Gastroesophageal sphincter (tissue), 4 donors: ENCODE data around the gene LHX5. TPM values are rescaled to one million over a fixed set of nuclear protein-coding genes. Genes with fewer than 3 reads are reported as not detected.

ENCODE experiments used
- ATAC-seq: fragments of 150-250 bp; one replicate; pipeline ENCODE4 v1.9.1; 2016; ENCODE audit warnings: mild to moderate bottlenecking, moderate library complexity
- H3K27ac ChIP-seq, 4 donors: fragments of 200-600 bp; sonication (generic) in 3 of 4; 1 replicate in 3 of 4; 2 replicates in 1 of 4; pipeline ENCODE4 v1.5.1; 2016 to 2019
- H3K27me3 ChIP-seq: fragments of 200-600 bp; sonication (generic); one replicate; pipeline ENCODE4 v1.5.1; 2019
- H3K36me3 ChIP-seq, 2 donors: fragments of 200-600 bp; sonication (generic); one replicate each; pipeline ENCODE4 v1.5.1; 2019; ENCODE audit warnings: control low read depth in 1 of 2
- H3K4me1 ChIP-seq, 3 donors: fragments of 200-600 bp; sonication (generic); 1 replicate in 2 of 3; 2 replicates in 1 of 3; pipeline ENCODE4 v1.5.1; 2016 to 2019; ENCODE audit warnings: control low read depth in 2 of 3
- H3K4me3 ChIP-seq, 2 donors: fragments of 200-600 bp; sonication (generic); one replicate each; pipeline ENCODE4 v1.5.1; 2019; ENCODE audit warnings: mild to moderate bottlenecking in 1 of 2, moderate library complexity in 1 of 2
- H3K9me3 ChIP-seq, 3 donors: fragments of 200-600 bp; sonication (generic); one replicate each; pipeline ENCODE4 v1.5.1; 2017 to 2019; ENCODE audit warnings: control low read depth in 2 of 3
- EP300 ChIP-seq: sonication (generic); formaldehyde crosslinking; IDR thresholded peaks from one replicate; pipeline ENCODE4 v1.6.1; 2017; ENCODE audit warnings: antibody characterized with exemption, mild to moderate bottlenecking
- POLR2A ChIP-seq, 2 donors: fragments of 450-650 bp; IDR thresholded peaks; one replicate each; pipeline ENCODE4 v1.6.1; 2017; ENCODE audit warnings: antibody characterized with exemption in 2 of 2, mild to moderate bottlenecking in 2 of 2, moderate library complexity in 1 of 2
- POLR2AphosphoS5 ChIP-seq: sonication (generic); formaldehyde crosslinking; IDR thresholded peaks from one replicate; pipeline ENCODE4 v1.6.1; 2017; ENCODE audit warnings: antibody characterized with exemption
- WGBS, 2 donors: methylation state at CpG; one replicate each; pipeline ENCODE4 v1.1.5; 2018; ENCODE audit warnings: low coverage in 1 of 2; 5-methylcytosine and 5-hydroxymethylcytosine counted together
- total RNA-seq, 4 donors: library from RNA; depleted of rRNA; stranded (reverse); fragments of >200 nt; gene quantifications; one replicate each; pipeline ENCODE4 v1.1.0, GENCODE V29; 2016
- TF ChIP-seq, protein P1 (sequence below), 4 experiments: fragments of 200-600 bp in 2 of 4; fragments of 450-650 bp in 2 of 4; sonication (generic) in 1 of 4; IDR thresholded peaks; one replicate each; pipeline ENCODE4 v1.5.1; 2017 to 2019; ENCODE audit warnings: antibody characterized with exemption in 4 of 4, mild to moderate bottlenecking in 2 of 4, moderate library complexity in 2 of 4

Gene LHX5
- total RNA-seq, 4 donors from 2014 or later = not detected

DNA sequence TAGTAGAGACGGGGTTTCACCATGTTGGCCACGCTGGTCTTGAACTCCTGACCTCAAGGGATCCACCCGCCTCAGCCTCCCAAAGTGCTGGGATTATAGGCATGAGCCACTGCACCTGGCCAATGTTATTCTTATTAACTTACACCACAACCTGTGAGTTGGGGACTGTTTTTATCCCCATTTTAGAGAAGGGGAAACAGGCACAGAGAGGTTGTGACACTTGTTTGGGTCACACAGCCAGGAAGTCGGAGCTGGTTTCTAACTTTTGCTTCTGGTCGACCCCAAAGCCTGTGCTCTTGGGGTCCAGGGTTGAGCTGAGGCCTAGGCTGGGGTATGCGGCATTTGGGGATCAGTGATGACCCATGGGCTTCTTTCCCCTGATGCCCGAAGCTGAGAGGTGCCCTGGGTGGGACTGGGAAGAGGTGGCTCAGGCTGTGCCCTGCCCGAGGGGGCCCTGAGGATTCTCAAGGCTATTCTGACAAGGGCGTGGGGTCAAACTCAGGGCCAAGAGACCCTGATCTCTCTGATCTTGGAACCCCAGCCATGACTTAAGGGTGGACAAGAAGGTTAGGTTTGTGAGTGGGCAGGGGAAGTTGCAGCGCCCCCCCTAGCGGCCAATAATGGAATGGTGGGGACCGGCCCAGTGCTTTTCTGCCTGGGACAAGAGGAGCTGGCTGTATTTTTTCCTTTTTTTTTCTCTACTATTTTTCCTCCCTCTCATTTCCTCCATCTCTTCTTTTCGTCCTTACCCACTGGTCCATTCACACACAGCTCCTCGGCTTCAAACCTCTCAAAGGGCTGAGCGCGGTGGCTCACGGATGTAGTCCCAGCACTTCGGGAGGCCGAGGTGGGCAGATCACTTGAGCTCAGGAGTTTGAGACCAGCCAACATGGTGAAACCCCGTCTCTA, 46.5 kb downstream of the LHX5 start:
- TF ChIP-seq, protein P1, sequence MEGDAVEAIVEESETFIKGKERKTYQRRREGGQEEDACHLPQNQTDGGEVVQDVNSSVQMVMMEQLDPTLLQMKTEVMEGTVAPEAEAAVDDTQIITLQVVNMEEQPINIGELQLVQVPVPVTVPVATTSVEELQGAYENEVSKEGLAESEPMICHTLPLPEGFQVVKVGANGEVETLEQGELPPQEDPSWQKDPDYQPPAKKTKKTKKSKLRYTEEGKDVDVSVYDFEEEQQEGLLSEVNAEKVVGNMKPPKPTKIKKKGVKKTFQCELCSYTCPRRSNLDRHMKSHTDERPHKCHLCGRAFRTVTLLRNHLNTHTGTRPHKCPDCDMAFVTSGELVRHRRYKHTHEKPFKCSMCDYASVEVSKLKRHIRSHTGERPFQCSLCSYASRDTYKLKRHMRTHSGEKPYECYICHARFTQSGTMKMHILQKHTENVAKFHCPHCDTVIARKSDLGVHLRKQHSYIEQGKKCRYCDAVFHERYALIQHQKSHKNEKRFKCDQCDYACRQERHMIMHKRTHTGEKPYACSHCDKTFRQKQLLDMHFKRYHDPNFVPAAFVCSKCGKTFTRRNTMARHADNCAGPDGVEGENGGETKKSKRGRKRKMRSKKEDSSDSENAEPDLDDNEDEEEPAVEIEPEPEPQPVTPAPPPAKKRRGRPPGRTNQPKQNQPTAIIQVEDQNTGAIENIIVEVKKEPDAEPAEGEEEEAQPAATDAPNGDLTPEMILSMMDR (IDR thresholded peaks at IDR 0.05) = peak in 3 of 4 experiments; percentile 49 to 75 (median 67)
- no peak for TF ChIP-seq EP300
- no peak for ATAC-seq
- Histone ChIP-seq H3K36me3 (no peaks in the 10 kb centered on the region), H3K4me1 (peaks cover 0 to 16% (median 0%) of the 10 kb centered on the region in 3 donors), H3K27ac (no peak overlapping the region), H3K4me3 (no peak overlapping the region), H3K9me3 (peaks cover 0 to 4% (median 0%) of the 10 kb centered on the region in 3 donors), H3K27me3 (peaks cover 10% of the 10 kb centered on the region)
- WGBS, 2 donors = 11 to 49% methylated on average over 3 to 6 of the region's 20 CpGs

DNA sequence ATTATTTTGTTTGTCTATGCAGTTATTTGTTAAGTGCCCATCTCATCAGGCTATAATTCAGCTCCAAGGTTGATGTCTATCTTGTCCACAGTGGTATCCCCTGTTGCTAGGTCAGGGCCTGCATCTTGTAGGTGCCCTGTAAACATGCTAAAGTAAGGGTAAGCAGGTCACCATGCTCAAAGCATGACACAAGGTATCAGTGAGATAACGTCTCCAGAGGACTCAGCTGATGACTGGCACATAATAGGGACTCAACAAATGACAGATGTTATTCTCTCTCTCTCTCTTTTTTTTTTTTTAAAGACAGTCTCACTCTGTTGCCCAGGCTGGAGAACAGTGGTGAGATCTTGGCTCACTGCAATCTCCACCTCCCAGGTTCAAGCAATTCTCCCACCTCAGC, 47.2 kb downstream of the LHX5 start:
- no peak for ATAC-seq
- Histone ChIP-seq H3K36me3 (no peaks in the 10 kb centered on the region), H3K4me3 (no peak overlapping the region), H3K4me1 (peaks cover 0 to 16% (median 0%) of the 10 kb centered on the region in 3 donors), H3K27me3 (peaks cover 10% of the 10 kb centered on the region), H3K27ac (no peak overlapping the region), H3K9me3 (no peaks in the 10 kb centered on the region)
- 100% methylated on average over 1 of the region's 1 CpG; no CpG with 5 or more reads in 1 of the 2 donors for WGBS, 2 donors
- no peak for TF ChIP-seq POLR2A (IDR thresholded peaks at IDR 0.05)
- TF ChIP-seq POLR2AphosphoS5 = no peak
- TF ChIP-seq, protein P1 (IDR thresholded peaks at IDR 0.05) = no peak
- no peak for TF ChIP-seq EP300

DNA sequence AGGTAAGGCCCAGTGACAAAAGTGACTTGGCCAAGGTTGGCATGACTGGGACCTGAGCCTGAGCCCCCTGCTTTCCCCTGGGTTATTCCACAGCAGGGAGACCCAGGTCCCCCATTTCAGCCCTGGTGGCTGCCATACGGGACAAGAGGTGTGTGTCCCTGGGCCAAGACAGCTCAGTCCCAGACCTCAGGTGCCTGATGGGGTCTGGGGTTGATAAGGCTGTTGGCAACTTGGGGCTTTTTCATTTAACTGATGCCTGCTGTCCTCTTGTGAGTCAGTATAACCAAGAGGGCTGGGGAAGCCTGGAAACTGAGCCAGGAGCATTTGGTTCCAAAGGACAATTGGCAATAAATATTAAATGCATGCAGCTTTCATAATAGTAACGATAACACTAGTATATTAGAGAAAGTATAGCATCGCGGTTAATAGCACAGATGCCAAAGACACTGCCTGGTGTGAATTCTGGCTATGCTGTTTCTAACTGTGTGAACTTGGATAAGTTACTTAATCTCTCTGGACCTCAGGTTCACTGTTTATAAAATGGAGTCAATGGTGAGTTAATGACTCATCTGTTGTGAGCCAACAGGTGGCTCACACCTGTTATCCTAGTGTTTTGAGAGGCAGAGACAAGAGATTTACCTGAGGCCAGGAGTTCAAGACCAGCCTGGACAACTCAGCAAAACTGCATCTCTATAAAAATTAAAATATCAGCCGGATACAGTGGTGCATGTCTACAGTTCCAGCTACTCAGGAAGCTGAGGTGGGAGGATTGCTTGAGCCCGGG, 48.6 kb downstream of the LHX5 start:
- peak overlapping the region in 1 of 2 donors; percentile 50 for H3K4me3 ChIP-seq
- no peaks in the 10 kb centered on the region for H3K9me3 ChIP-seq
- TF ChIP-seq POLR2A (IDR thresholded peaks at IDR 0.05) = no peak
- no peak for TF ChIP-seq POLR2AphosphoS5
- TF ChIP-seq, protein P1 (IDR thresholded peaks at IDR 0.05) = no peak
- no peaks in the 10 kb centered on the region for H3K36me3 ChIP-seq
- H3K27ac ChIP-seq = peak overlapping the region in 2 of 4 donors; percentile 46 to 68
- peaks cover 0 to 20% (median 0%) of the 10 kb centered on the region in 3 donors for H3K4me1 ChIP-seq
- no peak for ATAC-seq
- peaks cover 10% of the 10 kb centered on the region for H3K27me3 ChIP-seq
- 75 to 79% methylated on average over 2 to 4 of the region's 6 CpGs for WGBS, 2 donors

DNA sequence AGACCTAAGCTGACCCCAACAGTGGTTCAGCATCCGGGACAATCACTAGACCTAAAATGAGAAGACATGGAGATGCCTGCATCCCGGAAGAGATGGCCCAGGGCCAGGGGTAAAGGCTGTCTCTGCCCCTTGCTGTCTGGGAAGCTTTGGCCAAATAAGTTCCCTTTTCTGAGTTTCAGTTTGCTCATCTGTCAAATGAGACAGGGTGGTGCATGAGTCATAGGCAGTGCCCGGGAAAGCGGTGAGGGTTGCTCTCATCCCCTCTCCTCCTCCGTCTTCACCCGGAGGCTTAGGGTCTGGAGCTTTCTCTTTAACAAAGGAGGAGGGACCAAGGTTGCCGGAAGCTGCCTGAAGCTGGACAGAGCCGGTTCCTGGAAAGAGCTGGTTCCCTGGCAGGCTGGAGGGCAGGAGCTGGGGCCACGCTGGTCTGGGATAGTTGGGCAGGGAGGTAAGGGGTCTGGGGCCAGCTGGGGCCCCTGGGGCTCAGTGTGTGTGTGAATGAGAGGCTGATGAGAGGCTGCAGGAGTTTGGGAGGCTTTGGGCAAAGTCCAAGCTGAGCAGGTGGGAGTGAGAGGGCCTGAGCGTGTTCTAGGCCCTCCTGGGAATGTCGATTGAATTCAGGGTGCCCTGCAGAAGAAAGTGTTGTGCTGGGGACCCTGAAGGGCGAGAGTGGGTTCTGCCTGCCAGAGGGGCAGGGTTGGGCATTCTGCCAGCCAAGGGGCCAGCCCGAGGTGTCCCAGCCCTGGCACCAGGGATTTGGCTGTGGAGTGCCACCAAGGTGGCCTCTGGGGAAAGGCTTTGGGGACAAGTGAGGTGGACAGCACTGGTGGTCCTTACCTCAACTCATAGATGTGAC, 49.4 kb downstream of the LHX5 start, which contains the start of gene SDSL:
SDSL (plus strand) TSS at position 351 of the 856 bp plus-strand sequence. CDS start 5,603 bp downstream, outside the sequence.
- WGBS, 2 donors = 0% methylated on average over 1 of the region's 13 CpGs; no CpG with 5 or more reads in 1 of the 2 donors

More for the DNA sequence above, 49.4 kb downstream of the LHX5 start, which contains the start of gene SDSL:
- Histone ChIP-seq H3K27me3 (peaks cover 10% of the 10 kb centered on the region), H3K4me1 (peaks cover 0 to 20% (median 0%) of the 10 kb centered on the region in 3 donors), H3K9me3 (no peaks in the 10 kb centered on the region), H3K27ac (peak within 1 kb of the TSS in 3 of 4 donors; percentile 21 to 68 (median 46)), H3K36me3 (no peaks in the 10 kb centered on the region), H3K4me3 (peak within 1 kb of the TSS; percentile 50 to 51)
- TF ChIP-seq POLR2A (IDR thresholded peaks at IDR 0.05) (no peak), POLR2AphosphoS5 (peak; percentile 51), EP300 (no peak)
- peak; percentile 84 for ATAC-seq
